AG09309 (cell line): ENCODE data around the gene SOCS2.

ENCODE experiments used
- DNase-seq: peaks from one replicate; pipeline ENCODE4 v3.0.0-alpha.2; 2010; ENCODE audit warnings: low read depth
- H3K4me3 ChIP-seq: 2 replicates; pipeline ENCODE4 v1.5.1; 2011; ENCODE audit warnings: mild to moderate bottlenecking, low read depth, low read length, moderate library complexity; ENCODE audit not compliant: control insufficient read depth
- CTCF ChIP-seq: IDR thresholded peaks from 2 replicates; pipeline ENCODE4 v1.5.1; 2011; ENCODE audit warnings: mild to moderate bottlenecking, low read depth, low read length, inconsistent platforms; ENCODE audit not compliant: insufficient read depth, control insufficient read depth; ENCODE audit errors: missing control alignments

SOCS2 gene

GRCh38 chr12:93593843-93594242, 21.4 kb downstream of the SOCS2 start:
- H3K4me3 ChIP-seq: no peak overlapping the region
- no peak for DNase-seq
- no peak for TF ChIP-seq CTCF

- H3K4me3 ChIP-seq: no peak overlapping the region
- DNase-seq: no peak
- no peak for TF ChIP-seq CTCF
These were observed 22.4 kb downstream of the SOCS2 start for GRCh38 chr12:93594766-93595311.

GRCh38 chr12:93595351-93595750, 22.9 kb downstream of the SOCS2 start:
- H3K4me3 ChIP-seq: no peak overlapping the region
- no peak for DNase-seq
- TF ChIP-seq CTCF: no peak

- H3K4me3 ChIP-seq: no peak overlapping the region
- DNase-seq: no peak
- no peak for TF ChIP-seq CTCF
These were observed 25.1 kb downstream of the SOCS2 start for GRCh38 chr12:93597608-93598007.

- no peak overlapping the region for H3K4me3 ChIP-seq
- no peak for TF ChIP-seq CTCF
- no peak for DNase-seq
These were observed 26.7 kb downstream of the SOCS2 start for GRCh38 chr12:93599192-93599591.

- no peak for TF ChIP-seq CTCF
- H3K4me3 ChIP-seq: no peak overlapping the region
- no peak for DNase-seq
These were observed 29.1 kb downstream of the SOCS2 start for GRCh38 chr12:93601591-93601990.
